22Rv1 (cell line): ENCODE data around the gene EIF3K.

Experiments used
- H3K27ac ChIP-seq: fragments of 450-650 bp; 2 replicates; pipeline ENCODE4 v1.5.1; 2017
- CTCF ChIP-seq: fragments of 450-650 bp; IDR thresholded peaks from 2 replicates; pipeline ENCODE4 v1.5.1; 2017; ENCODE audit warnings: mild to moderate bottlenecking
- ZFX ChIP-seq: fragments of 450-650 bp; IDR thresholded peaks from 2 replicates; pipeline ENCODE4 v1.6.1; 2017; ENCODE audit warnings: antibody characterized with exemption, borderline replicate concordance

Gene EIF3K

GRCh38 chr19:38679839-38680238, 60.9 kb downstream of the EIF3K start:
- TF ChIP-seq ZFX: no peak
- no peak for TF ChIP-seq CTCF
- H3K27ac ChIP-seq: no peak overlapping the region

- peak overlapping the region; percentile 92 for H3K27ac ChIP-seq
- TF ChIP-seq ZFX: no peak
- no peak for TF ChIP-seq CTCF
Observed at GRCh38 chr19:38682195-38682867, 63.3 kb downstream of the EIF3K start.

- TF ChIP-seq ZFX (no peak), CTCF (no peak)
- peak overlapping the region; percentile 92 for H3K27ac ChIP-seq
Observed at GRCh38 chr19:38682872-38683392, 63.9 kb downstream of the EIF3K start.

- TF ChIP-seq CTCF (no peak), ZFX (no peak)
- peak overlapping the region; percentile 92 for H3K27ac ChIP-seq
Observed at GRCh38 chr19:38683393-38684077, 64.5 kb downstream of the EIF3K start.

GRCh38 chr19:38684078-38684861, 65.3 kb downstream of the EIF3K start:
- H3K27ac ChIP-seq: peak overlapping the region; percentile 92
- TF ChIP-seq CTCF (no peak), ZFX (no peak)

- peak overlapping the region; percentile 92 for H3K27ac ChIP-seq
- TF ChIP-seq CTCF: no peak
- no peak for TF ChIP-seq ZFX
Observed at GRCh38 chr19:38684862-38685665, 66.1 kb downstream of the EIF3K start.
